Nephron (organoid): ENCODE measurements around the gene VLDLR.

Experiments used
- H3K27ac Mint-ChIP-seq, 3 experiments: 2 replicates each; pipeline ENCODE4 v1.8.0; 2020; ENCODE audit warnings: mixed read lengths in 3 of 3, mild to moderate bottlenecking in 2 of 3, moderate library complexity in 1 of 3
- H3K27me3 Mint-ChIP-seq: 2 replicates; pipeline ENCODE4 v1.8.0; 2021; ENCODE audit warnings: low read depth, mild to moderate bottlenecking, moderate library complexity, mixed read lengths
- H3K36me3 Mint-ChIP-seq: 2 replicates; pipeline ENCODE4 v1.8.0; 2020; ENCODE audit warnings: low read depth, mixed read lengths
- H3K4me1 Mint-ChIP-seq: 2 replicates; pipeline ENCODE4 v1.8.0; 2020; ENCODE audit warnings: mixed read lengths
- H3K4me3 Mint-ChIP-seq, 3 experiments: 2 replicates each; pipeline ENCODE4 v1.8.0; 2020; ENCODE audit warnings: mild to moderate bottlenecking in 3 of 3, mixed read lengths in 3 of 3, moderate library complexity in 2 of 3
- H3K9me3 Mint-ChIP-seq: 2 replicates; pipeline ENCODE4 v1.8.0; 2020; ENCODE audit warnings: mixed read lengths
- CTCF ChIP-seq, 3 experiments: fragments of 200-600 bp; sonication (generic); IDR thresholded peaks; one replicate each; pipeline ENCODE4 v1.5.0; 2021; ENCODE audit warnings: antibody characterized with exemption in 3 of 3; ENCODE audit not compliant: unreplicated experiment in 3 of 3

VLDLR gene

GRCh38 chr9:2621722-2622460 is at the start of gene VLDLR:
VLDLR (plus strand) TSS chr9:2621787; CDS start chr9:2622190, 403 bp downstream.
- peaks cover 21% of the 10 kb centered on the region for H3K27me3 Mint-ChIP-seq
- H3K27ac Mint-ChIP-seq, result peak within 1 kb of the TSS; percentile 89 to 95 (median 92)
- peaks cover 44% of the 10 kb centered on the region for H3K4me1 Mint-ChIP-seq
- no peaks in the 10 kb centered on the region for H3K36me3 Mint-ChIP-seq
- TF ChIP-seq CTCF (IDR thresholded peaks at IDR 0.05; ENCODE audit: unreplicated experiment in 3 of 3), result no peak
- no peaks in the 10 kb centered on the region for H3K9me3 Mint-ChIP-seq
- H3K4me3 Mint-ChIP-seq, result peak within 1 kb of the TSS; percentile 93 to 97 (median 97)

DNA sequence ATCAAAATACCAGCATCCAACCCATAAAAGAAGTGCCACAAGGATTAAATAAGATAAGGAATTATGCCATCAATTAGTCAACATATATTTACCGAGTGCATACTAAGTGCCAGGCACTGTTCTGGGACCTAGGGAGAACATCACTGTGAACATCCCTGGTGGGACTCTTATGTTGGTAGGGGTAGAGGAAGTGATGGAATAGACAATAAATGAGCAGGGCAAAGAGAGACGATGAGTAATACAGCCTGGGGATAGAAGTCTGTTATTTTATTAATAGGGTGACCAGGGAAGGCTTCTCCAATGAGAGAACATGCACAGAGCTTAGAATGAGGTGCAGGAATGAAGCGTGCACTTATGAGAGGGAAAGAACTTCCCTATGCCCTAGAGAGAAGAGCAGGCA is 47.4 kb upstream of the VLDLR start:
- Mint-ChIP-seq H3K4me1 (peaks cover 48% of the 10 kb centered on the region), H3K36me3 (no peaks in the 10 kb centered on the region), H3K4me3 (no peak overlapping the region), H3K27ac (peak overlapping the region; percentile 63 to 90 (median 72)), H3K9me3 (no peaks in the 10 kb centered on the region), H3K27me3 (no peaks in the 10 kb centered on the region)
- TF ChIP-seq CTCF (IDR thresholded peaks at IDR 0.05; ENCODE audit: unreplicated experiment in 3 of 3), result no peak

DNA sequence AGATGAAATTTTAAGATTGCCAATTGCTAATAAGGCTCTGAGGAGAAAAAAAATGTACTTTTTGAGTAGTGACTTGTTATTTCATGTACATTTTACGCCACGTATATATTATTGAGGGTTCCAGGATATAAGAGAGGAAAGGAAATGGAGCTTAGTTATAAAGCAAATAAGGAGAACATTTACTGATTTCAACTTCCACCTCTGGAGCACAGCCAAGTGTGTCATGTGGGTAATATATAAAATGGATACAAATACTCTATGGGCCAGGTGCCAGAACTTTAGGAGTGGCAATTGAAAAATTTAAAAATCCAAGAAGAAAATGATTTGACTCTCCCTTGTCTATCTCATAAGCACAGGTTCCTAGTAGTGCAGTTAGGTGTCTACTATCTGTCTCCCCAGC is 45.0 kb upstream of the VLDLR start:
- Mint-ChIP-seq H3K27me3 (no peaks in the 10 kb centered on the region), H3K4me3 (no peak overlapping the region), H3K36me3 (no peaks in the 10 kb centered on the region), H3K4me1 (peaks cover 36% of the 10 kb centered on the region), H3K27ac (peak overlapping the region; percentile 85 to 90 (median 87)), H3K9me3 (no peaks in the 10 kb centered on the region)
- TF ChIP-seq CTCF (IDR thresholded peaks at IDR 0.05; ENCODE audit: unreplicated experiment in 3 of 3), result no peak

- H3K36me3 Mint-ChIP-seq, result peaks cover 11% of the 10 kb centered on the region
- no peak overlapping the region for H3K4me3 Mint-ChIP-seq
- no peaks in the 10 kb centered on the region for H3K4me1 Mint-ChIP-seq
- H3K9me3 Mint-ChIP-seq, result peaks cover 48% of the 10 kb centered on the region
- no peaks in the 10 kb centered on the region for H3K27me3 Mint-ChIP-seq
- H3K27ac Mint-ChIP-seq, result no peak overlapping the region
- TF ChIP-seq CTCF (IDR thresholded peaks at IDR 0.05; ENCODE audit: unreplicated experiment in 3 of 3), result no peak
These were observed 38.1 kb upstream of the VLDLR start for GRCh38 chr9:2583308-2584013.

GRCh38 chr9:2591967-2592366 is 29.6 kb upstream of the VLDLR start:
- Mint-ChIP-seq H3K36me3 (peaks cover 12% of the 10 kb centered on the region), H3K27ac (no peak overlapping the region), H3K4me3 (no peak overlapping the region), H3K4me1 (peaks cover 8% of the 10 kb centered on the region), H3K9me3 (peaks cover 35% of the 10 kb centered on the region), H3K27me3 (no peaks in the 10 kb centered on the region)
- no peak for TF ChIP-seq CTCF (IDR thresholded peaks at IDR 0.05; ENCODE audit: unreplicated experiment in 3 of 3)
